Measurements from ENCODE around the gene FILIP1. TPM values are rescaled to one million over a fixed set of nuclear protein-coding genes. Genes with fewer than 3 reads are reported as not detected.

Gene FILIP1
- total and polyA plus RNA-seq, 2 of the 4 experiments (the other 2 are of a cell fraction) = under 0.01 to 0.03 TPM

DNA sequence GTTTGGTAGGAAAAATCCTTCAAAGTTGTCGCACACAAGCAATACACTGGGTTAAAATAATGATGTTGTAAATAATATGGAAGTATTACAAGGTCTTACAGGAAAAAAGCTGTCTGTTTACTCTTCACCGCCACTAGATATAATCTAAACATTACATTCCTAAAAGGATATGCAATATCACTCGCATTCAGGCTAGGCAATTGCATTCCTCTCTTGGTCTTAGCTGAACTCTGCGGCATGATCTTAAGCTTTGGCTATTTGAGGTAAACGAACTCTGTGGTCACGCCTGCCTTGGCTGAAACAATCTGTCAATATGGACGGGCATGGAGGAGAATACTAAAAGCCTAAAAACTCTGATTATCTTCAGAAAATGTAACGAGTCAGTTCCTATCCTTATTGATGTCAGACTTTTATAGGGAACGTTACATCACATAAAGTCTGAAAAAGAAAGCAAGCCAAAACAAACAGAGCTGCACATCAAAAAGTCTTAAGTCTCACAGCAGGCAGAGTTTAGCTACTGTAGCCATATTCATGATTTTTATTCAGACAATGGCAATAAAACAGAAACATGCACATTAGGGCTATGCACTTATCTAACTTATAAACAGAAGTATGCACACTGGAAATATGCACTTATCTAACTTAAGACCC is 30.8 kb upstream of the FILIP1 start:
- Histone ChIP-seq H2AFZ (replicated peaks; ENCODE audit: low read length, poor library complexity) (no peak overlapping the region), H3K27me3 (ENCODE audit: control insufficient read depth, insufficient read depth, low read length) (no peaks in the 10 kb centered on the region; the same call in 1 of the 2 replicates), H4K91ac (ENCODE audit: insufficient read depth, low read depth, low read length) (no peak overlapping the region), H2BK15ac (ENCODE audit: low read depth, low read length) (no peak overlapping the region), H2AK5ac (ENCODE audit: low read depth, low read length) (no peak overlapping the region), H3K18ac (ENCODE audit: low read depth, low read length) (peak overlapping the region; percentile 9; the same call in 1 of the 2 replicates), H3K9ac (ENCODE audit: low read depth, low read length) (no peak overlapping the region), H4K8ac (ENCODE audit: low read depth in 2 of 2, low read length in 2 of 2) (no peak overlapping the region), H2AK9ac (replicated peaks; ENCODE audit: low read depth, low read length, poor library complexity) (no peak overlapping the region), H4K20me1 (ENCODE audit: insufficient read depth, low read length) (no peaks in the 10 kb centered on the region), H3K4me1 (ENCODE audit: control insufficient read depth, insufficient read depth, low read length) (peaks cover 4% of the 10 kb centered on the region), H3K36me3 (ENCODE audit: control insufficient read depth, insufficient read depth, low read length) (no peaks in the 10 kb centered on the region), H3K9me3 (ENCODE audit: control insufficient read depth, insufficient read depth, low read length) (no peaks in the 10 kb centered on the region), H3K4me3 (ENCODE audit: insufficient read depth, low read depth, low read length) (no peak overlapping the region), H3K27ac (ENCODE audit: insufficient read depth, low read length) (peak overlapping the region; percentile 0; the same call in 1 of the 2 replicates), H3K4me2 (ENCODE audit: low read depth, low read length) (peak overlapping the region; percentile 73; the same call in 1 of the 2 replicates), H2BK120ac (ENCODE audit: low read depth, low read length) (no peak overlapping the region), H2BK20ac (ENCODE audit: low read depth, low read length) (peak overlapping the region; percentile 1; the same call in 1 of the 2 replicates), H3K56ac (ENCODE audit: extremely low read depth, insufficient read depth, low read length) (0 out of 2 replicates have a peak overlapping the region, but pooled peaks have one; percentile 5), H3K79me1 (ENCODE audit: low read depth in 1 of 2, low read length in 2 of 2) (no peaks in the 10 kb centered on the region), H3K9me1 (ENCODE audit: insufficient read depth, low read length) (no peaks in the 10 kb centered on the region), H4K5ac (ENCODE audit: low read depth, low read length) (no peak overlapping the region), H3K23ac (ENCODE audit: low read depth, low read length) (peak overlapping the region; percentile 20; the same call in 1 of the 2 replicates), H3K4ac (ENCODE audit: low read depth, low read length) (no peak overlapping the region), H3K14ac (replicated peaks; ENCODE audit: low read depth, low read length) (no peak overlapping the region), H2BK5ac (ENCODE audit: low read depth, low read length, poor library complexity, severe bottlenecking) (no peak overlapping the region)
- 0% methylated on average over 1 of the region's 9 CpGs; no CpG with 5 or more reads in 1 of the 2 experiments for WGBS, 2 experiments (ENCODE audit: extremely low coverage in 2 of 2, insufficient read length in 1 of 2)
- CTCF ChIA-PET = interaction anchor here (0.5 to 1.8 kb wide), 5 partner anchors 40 to 259 kb away, joined by 3 to 7 read pairs (median 4); no protein-coding TSS in a partner anchor
- in situ Hi-C loops (cut with MboI; ENCODE audit: low sequenced_read_pairs) = no loop called here
- dilution Hi-C loops (cut with HindIII; ENCODE audit: low sequenced_read_pairs, unreplicated experiment) = no loop called here
- no TSS peak for BruUV-seq (replicated peaks)
- DNase-seq (peak; percentile 96), ATAC-seq (ENCODE audit: low read depth) (peak; percentile 96)
- TF ChIP-seq CEBPB (IDR thresholded peaks at IDR 0.05; ENCODE audit: low read depth, low read length) (peak; percentile 88), BHLHE40 (IDR thresholded peaks at IDR 0.05; ENCODE audit: low read depth, low read length) (peak; percentile 74), MXI1 (IDR thresholded peaks at IDR 0.05; ENCODE audit: borderline replicate concordance, low read depth, low read length) (no peak), RCOR1 (IDR thresholded peaks at IDR 0.05; ENCODE audit: insufficient replicate concordance, low read length) (peak; percentile 89)
- POLR2A ChIA-PET (ENCODE audit: unreplicated experiment) = no interaction called here
- intact Hi-C loops (cut with micrococcal nuclease) = no loop called here

Measured in IMR-90 (cell line).